Iris pigment epithelial cell (primary cell): ENCODE measurements around the gene DGCR8.

Experiments
- DNase-seq: peaks from one replicate; pipeline ENCODE4 v3.0.0-alpha.2; 2011; ENCODE audit warnings: low read depth

Gene DGCR8

DNA sequence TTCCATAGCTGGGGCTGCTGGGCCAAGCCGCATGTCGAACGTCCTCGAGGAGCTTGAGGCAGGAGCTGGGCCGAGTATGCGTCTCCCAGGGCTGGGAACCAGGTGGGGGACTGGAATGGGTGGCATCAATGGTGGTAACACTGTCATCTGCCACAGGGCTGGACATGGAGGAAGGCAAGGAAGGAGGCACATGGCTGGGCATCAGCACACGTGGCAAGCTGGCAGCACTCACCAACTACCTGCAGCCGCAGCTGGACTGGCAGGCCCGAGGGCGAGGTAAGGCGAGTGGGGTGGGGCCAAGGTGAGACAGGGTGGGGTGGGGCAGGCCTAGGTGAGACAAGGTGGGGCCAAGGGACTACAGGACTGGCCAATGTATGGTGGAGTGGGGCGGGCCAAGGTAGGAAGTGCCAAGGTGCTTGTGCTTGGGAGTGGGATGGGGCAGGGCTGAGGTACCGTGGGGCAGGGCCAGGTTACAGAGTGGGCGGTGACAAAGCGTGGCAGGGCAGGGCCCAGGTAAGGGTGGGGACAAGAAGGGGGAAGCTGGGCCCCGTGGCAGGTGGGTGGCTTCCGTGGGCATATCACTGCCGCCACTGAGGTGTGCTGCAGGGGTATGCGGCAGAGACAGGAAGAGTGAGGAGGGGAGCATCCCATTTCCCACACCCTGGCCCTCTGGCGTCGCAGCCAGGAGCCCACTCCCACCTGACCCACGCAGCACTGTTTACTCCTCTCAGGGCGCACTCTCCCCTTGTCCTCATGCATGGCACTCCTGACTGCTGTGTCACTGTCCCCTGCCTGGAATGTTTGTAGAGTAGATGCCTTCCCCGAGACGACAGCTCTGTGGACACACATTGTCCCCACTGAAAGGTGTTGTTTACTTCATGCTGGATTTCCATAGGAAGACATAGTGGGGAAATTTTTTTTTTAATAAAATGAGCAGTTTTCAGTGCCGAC is 27.5 kb upstream of the DGCR8 start:
- no peak for DNase-seq

DNA sequence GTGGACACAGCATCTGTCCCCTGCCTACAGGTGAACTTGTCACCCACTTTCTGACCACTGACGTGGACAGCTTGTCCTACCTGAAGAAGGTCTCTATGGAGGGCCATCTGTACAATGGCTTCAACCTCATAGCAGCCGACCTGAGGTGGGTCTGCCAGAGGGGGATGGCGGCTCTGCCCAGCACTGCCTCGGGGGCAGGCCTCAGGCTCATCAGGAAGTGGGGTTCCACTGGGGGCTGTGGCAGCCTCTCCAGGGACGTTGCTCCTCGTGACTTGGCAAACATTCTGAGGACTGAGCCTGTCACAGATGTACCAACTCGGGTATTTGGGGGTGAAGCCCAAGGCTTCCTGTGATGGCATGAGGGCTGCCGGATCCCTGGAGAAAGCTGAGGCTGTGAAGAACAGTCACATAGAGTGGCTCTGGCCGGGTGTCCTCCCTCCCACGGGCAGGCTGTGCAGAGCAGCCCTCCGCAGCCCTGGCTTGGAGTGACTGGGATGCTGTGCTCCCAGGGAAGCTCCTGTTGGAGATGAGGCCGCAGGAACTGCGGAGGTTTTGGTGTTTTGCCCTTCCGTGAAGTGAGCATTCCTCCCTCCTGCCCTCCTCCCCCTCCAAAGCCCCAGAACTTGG is 26.5 kb upstream of the DGCR8 start:
- no peak for DNase-seq

DNA sequence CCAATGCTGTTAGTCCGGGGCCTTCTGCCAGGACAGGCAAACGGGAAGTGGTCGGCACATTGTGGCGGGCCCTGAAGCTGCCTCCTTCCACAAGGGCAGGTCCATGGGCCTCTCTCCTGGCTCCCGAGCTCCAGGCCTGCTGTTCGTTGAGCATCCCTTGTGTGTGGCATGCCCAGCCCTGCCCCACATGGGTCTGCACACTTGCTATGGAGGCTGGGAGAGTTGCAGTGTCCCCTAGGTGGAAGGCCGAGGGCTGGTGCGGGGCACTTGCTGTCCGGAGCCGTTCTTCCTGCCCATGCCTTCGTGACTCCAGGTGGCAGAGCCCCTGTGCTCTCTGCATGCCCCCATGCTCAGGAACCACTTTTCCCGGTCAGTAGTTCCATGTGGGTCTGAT is 26.0 kb upstream of the DGCR8 start:
- no peak for DNase-seq

DNA sequence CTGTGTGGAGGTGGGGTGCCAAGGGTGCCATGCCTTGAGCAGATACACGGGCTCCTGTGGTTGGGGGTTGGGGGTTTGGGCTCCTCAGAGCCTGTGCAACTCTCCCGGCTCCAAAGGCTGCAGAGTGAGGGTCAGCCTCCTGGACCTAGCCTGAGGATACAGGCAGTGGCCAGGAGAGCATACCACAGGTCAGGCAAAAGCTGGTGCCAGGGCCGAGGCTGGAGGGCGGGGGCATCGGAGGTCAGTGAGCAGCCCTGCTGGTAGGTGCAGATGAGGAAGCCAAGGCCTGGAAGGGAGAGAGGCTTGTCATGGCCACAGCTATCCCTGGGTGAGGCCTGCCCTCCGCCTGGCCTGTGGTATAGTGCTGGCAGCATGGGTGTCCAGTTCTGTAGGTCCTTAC is 25.6 kb upstream of the DGCR8 start:
- DNase-seq = no peak

DNA sequence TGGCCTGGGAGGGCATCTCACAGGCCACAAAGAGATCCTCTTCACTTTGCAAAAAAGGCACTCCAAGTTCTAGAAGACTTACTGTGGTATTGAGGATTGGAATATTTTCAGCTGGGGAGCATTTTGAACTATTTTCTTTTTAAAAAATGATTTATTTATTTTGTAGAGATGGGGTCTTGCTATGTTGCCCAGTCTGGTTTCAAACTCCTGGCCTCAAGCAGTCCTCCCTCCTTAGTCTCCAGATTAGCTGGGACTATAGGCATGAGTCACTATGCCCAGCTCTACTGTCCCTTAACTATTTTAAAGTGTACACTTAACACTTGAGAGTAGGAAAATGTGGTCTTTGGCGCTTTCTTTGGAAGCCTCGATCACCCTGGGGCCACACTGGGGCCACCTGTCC is 24.9 kb upstream of the DGCR8 start:
- no peak for DNase-seq

DNA sequence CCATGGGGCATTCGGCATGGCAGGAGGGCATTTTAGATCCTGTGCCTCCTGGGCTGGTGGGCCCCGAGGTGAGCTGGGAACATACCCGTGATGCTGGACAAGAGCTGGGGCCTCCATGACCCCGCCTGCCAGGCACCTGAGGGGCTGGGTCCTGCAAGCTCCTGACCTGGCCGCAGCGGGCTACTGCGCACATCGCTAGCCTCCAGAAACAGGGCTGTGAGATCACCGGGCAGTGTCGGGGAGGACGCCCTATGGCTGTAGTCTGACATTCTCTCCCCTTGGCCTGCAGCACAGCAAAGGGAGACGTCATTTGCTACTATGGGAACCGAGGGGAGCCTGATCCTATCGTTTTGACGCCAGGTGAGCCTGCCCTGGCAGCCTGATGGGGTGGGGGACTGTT is 24.4 kb upstream of the DGCR8 start:
- DNase-seq = no peak

DNA sequence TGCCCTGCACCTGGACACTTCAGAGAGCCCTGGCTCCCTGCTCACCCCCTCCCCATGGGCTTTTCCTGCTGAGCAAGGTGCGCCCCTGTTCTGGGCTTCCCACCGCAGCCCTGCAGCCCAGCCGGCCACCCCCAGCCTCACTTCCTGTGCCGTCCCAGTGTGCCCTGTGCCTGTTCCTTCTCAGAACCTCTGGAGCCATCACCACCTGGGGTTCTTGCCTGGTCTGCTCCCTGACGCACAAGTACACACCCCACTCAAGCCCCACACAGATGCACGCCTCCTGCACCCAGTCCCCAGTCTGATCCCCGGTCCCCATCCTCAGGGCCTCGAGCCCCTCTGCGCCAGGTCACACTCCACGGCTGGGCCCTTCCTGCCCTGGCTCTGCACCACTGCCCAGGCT is 23.9 kb upstream of the DGCR8 start:
- no peak for DNase-seq

DNA sequence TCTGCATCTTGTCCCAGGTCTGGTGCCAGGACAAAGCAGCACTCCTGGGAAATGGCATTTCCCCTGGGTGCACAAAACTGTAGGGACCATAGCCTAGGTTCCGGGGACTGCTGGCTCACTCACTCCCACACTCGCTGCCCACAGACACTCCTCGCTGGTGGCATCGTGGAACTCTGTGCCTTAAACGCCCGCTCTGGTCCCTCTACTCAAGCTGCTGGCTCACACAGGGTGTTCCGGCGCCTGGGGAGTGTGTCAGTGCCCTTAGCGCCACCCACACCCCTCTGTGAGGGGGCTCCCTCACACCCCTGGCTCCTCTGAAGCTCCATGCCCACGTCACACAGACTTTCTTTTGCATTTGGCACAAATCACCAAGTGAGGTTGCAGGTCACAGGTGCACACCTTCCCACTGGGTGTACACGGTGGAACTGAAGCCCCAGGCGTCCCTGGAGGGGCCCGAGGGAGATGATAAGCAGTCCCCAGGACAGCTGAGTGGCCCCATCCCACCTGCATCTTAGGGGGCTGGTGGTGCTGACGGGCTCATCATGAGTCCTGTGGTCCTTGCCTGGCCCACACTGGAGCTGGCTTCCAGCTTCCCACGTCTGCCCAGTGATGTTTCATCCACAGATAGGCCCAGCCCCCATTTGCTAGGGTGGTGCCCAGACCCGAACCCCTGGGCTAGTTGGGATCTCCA is 23.2 kb upstream of the DGCR8 start:
- DNase-seq = no peak

DNA sequence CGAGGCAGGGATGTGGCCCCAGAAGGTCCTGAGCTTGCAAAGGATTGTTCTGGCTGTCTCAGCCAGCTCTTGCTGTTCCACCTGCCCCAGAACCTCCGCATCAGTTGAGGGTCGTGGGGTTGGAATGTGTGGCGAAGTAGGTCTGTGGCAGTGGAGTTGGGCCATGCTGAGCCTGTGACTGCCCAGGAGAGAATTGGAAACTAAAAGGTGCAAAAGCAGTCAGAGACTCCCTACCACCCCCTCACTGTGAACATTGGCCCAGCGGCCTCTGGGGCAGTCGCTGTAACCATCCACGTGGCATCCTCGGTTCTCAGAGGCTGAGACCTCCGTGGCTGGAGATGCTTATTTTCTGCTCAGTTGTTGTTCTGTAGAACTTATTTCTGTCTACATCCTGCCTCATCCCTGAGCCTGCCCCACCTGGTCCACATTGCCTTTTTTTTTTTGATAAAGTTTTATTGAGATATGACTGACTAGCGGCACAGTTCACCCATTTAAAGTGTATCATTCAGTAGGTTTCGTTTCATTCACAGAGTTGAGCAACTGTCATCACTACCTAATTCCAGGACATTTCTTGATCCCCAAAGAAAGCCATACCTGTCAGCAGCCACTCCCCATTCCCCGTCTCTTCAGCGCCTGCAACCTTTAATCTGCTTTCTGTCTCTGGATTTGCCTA is 22.3 kb upstream of the DGCR8 start:
- no peak for DNase-seq

DNA sequence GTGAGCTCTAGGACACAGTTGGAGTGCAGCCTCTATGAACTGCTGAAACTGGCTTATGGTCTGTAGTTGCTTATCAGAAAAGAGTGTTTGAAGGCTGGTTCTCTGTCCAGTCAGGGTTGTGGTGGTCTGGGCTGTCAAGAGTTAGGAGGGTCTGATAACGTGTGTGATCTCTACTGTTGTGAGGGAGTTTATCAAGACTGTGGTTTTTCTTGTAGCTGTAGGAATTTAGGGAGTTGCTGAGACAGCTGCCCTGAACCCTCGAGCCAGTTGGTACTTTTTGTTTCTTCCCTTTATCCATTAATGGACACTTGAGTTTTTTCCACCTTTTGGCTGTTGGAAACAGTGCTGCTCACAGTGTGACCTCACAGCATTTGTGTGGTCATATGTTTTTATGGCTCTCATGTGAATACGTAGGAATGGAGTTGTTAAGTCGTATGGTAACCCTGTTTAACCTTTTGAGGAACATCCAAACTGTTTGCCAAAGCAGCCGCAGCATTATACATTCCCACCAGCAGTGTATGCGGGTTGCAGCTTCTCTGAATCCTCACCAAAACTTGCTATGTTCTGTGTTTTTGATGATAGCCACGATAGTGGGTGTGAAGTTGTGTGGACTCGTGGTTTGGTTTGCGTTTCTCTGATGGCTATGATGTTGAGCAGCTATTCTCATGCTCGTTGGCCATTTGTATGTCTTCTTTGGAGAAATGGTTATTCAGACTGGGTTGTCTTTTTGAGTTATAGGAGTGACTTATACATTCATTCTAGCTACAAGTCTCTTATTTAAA is 20.9 kb upstream of the DGCR8 start:
- no peak for DNase-seq

DNA sequence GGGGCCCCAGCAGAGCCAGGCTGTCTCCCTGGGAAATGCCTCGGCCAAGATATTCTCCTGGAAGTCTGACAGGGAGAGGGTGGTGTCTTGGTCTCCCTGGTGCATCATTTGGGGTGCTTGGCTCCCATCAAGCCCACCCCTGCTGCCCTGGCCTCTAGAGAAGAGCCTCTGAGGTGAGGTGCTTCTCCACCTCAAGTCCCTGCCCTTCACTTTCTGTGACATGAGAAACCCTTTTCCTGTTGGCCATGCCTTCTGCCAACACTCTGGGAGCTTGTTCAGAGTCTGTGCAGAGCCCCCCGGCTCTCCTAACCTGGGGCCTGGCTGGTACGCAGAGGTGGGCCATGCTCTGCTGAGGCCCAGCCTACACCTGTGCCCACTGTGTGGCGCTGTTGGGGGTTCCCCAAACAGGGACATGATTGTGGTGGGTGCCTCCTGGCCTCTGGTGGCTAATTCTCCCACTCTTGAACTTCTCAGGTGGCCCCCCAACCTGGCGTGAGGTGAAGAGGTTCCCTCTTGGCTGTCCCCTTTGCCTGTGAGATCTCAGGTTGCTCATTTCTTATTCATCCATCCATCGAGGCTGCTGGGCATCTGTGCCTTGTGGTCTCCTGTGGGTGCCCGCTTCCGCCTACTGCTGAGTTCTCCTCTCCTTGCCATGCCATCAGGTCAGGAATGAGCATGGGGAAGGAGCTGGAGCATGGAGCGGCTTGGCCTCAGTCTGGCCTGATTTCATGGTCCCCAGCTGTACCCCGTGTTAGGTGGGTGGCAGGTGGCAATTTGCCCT is 19.2 kb upstream of the DGCR8 start:
- DNase-seq = no peak

DNA sequence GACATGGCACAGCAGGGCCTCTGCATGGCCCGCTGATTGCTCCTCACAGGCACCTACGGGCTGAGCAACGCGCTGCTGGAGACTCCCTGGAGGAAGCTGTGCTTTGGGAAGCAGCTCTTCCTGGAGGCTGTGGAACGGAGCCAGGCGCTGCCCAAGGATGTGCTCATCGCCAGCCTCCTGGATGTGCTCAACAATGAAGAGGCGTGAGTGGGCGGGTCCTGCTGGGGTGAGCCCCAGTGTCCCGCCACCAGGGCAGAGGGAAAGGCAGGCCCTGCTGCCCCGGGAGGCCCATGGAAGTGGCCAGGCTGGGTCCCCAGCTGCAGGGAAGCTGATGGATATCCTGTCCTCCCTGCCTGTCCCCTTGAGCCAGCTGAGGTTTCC is 18.6 kb upstream of the DGCR8 start:
- DNase-seq = peak; percentile 36

DNA sequence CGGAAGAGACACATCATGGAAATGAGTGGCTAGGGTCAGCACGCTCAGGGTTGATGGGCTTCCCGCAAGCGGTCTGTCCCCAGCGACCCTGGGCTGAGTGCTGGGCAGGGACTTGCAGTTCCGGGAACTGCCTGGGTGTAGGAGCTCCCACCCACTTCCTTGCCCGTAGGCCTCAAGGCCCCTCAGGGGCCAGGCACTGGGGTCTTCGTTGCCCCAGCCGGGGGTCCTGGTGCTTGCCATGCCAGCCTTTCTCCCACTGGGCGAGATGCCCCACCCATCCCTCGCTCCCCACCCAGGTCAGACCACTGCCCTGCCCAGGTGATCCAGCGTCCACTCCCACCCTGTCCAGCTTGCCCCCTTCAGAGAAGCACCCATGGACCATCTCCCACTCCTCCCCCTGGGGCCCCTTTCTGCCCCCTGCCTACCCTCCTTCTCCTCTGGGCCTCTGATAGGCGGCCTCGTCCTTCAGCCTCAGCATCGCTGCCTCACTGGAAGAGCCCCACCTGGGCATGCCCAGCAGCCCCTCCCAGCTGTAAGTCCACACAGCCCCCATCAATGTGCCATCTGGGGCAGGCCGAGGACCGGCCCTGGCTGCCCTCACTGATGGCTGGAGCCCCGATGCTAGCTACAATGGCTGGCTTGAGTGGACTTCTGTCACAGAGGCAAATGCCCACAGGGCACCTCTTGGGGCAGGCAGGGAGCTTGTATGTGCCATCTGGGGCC is 17.8 kb upstream of the DGCR8 start:
- DNase-seq = no peak

DNA sequence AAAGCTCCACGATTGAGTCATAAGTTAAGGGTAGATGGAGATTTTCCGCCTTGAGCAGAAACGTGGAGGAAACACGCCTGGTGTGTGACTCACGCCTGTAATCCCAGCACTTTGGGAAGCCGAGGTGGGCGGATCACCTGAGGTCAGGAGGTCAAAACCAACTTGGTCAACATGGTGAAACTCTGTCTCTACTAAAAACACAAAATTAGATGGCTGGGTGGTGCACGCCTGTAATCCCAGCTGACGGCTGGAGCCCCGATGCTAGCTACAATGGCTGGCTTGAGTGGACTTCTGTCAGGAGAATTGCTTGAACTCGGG is 17.3 kb upstream of the DGCR8 start:
- peak; percentile 91 for DNase-seq

DNA sequence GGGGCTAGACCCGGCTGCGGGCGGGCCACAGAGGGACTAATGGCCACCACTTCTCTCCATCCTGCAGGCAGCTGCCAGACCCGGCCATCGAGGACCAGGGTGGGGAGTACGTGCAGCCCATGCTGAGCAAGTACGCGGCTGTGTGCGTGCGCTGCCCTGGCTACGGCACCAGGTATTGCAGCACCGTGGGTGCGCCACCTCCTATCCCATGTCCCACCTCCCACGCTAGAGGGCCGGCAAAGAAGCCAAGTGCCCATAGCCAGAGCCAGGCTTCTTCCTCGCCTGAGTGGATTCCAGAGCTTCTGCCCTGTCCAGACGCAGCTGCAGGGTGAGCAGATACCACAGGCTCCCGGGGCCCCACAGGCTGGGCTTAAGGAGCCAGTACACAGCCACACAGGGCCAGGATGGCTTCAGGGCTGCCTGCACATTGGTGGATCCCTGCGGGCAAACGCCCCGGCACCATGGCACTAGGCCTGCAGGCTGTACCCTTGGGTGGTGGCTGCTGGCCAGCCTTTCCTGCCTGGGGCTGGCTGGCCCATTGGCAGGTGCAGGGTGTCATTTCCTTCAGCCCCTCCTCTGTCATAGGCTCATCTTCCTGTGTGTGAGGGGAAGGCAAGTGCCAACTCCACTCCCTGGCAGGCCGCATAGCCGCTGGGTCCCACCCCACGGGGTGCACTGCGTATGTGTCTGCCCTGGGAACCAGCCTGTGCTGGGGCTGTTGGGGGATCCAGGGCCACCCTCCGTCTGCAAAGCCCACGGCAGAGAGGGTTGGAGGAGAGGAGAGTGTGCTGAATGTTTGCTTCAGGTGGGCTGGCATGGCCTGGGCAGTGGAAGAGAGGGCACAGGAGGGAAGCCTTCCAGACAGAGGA is 16.5 kb upstream of the DGCR8 start:
- no peak for DNase-seq

DNA sequence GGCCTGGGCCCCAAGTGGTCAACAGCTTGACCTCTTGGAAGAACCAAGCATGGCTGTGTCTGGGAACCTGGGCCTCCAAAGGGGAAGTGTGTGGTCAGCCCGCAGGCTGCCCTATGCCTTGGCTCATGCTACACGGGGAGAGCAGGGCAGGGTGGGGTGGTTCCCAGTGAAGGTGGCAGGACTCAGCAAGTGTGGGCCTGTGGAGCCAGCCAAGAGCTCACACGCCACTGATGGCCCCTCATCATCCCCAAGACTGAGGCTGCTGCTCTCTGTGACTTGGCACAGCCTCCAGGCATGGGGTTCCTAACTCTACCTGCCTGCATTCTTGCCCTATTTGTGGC is 15.9 kb upstream of the DGCR8 start:
- DNase-seq = no peak

DNA sequence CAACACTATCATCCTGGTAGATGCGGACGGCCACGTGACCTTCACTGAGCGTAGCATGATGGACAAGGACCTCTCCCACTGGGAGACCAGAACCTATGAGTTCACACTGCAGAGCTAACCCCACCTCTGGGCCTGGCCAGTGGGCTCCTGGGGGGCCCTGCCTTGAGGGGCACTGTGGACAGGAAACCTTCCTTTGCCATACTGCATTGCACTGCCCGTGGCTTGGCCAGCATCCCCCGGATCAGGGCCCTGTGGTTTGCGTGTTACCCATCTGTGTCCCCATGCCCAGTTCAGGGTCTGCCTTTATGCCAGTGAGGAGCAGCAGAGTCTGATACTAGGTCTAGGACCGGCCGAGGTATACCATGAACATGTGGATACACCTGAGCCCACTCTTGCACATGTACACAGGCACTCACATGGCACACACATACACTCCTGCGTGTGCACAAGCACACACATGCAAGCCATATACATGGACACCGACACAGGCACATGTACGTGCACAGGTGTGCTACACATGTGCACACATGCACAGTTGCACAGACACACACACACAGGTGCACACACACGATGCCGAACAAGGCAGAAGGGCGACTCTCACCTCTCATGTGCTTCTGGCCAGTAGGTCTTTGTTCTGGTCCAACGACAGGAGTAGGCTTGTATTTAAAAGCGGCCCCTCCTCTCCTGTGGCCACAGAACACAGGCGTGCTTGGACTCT is 15.3 kb upstream of the DGCR8 start:
- DNase-seq = no peak

DNA sequence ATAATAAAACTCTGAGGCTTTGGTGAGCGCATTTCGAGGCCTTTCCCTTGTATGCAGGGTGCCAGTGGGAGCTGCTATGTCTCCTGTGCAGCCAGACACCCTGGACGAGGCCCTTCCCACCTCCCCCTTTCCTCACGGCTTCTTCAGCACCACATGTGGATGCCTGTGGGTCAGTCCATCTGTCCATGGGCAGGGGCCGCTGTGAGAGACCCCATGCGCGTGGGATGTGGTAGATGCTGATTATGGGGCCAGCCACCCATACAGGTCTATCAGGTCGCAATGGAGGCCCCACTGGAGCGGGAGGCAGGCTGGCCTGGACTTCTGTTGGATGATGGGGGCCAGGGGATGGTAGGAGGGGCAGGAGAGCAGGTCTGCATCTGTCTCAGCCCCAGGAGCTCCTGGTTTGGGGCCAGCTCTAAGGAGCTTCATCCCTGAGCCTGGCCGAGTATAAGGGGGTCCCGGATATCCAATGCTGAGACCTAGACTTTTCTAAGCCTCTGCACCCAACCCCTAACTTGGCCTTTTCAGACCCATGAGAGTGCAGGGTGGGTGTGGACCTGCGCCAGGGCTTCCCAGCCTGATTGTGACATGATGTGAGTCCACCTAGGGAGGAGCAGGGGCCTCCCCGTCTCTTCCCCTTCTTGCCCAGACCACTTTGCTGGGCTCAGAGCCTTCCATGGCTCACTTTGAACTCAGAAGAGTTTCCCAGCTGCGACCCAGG is 14.0 kb upstream of the DGCR8 start:
- DNase-seq = no peak
